ENCODE results near the gene CCDC12.
A peak's percentile ranks its signal among the peaks of the same experiment; 100 is the strongest.

The CCDC12 gene

GRCh38 chr3:46926871-46927717 lies 49.5 kb downstream of the CCDC12 start:
- DNase-seq (ENCODE audit: low read depth), result no peak
- no peak for TF ChIP-seq CTCF (conservative IDR thresholded peaks at IDR 0.05; ENCODE audit: low read depth, low read length)
- H3K4me3 ChIP-seq (ENCODE audit: low read depth, low read length), result no peak overlapping the region

GRCh38 chr3:46926447-46926846 lies 50.1 kb downstream of the CCDC12 start:
- no peak for DNase-seq (ENCODE audit: low read depth)
- no peak overlapping the region for H3K4me3 ChIP-seq (ENCODE audit: low read depth, low read length)
- no peak for TF ChIP-seq CTCF (conservative IDR thresholded peaks at IDR 0.05; ENCODE audit: low read depth, low read length)

- no peak for TF ChIP-seq CTCF (conservative IDR thresholded peaks at IDR 0.05; ENCODE audit: low read depth, low read length)
- no peak overlapping the region for H3K4me3 ChIP-seq (ENCODE audit: low read depth, low read length)
- peak; percentile 88 for DNase-seq (ENCODE audit: low read depth)
Observed at GRCh38 chr3:46926039-46926438, 50.5 kb downstream of the CCDC12 start.

- no peak for TF ChIP-seq CTCF (conservative IDR thresholded peaks at IDR 0.05; ENCODE audit: low read depth, low read length)
- H3K4me3 ChIP-seq (ENCODE audit: low read depth, low read length), result no peak overlapping the region
- no peak for DNase-seq (ENCODE audit: low read depth)
Observed at GRCh38 chr3:46925585-46925934, 51.0 kb downstream of the CCDC12 start.

- no peak for TF ChIP-seq CTCF (conservative IDR thresholded peaks at IDR 0.05; ENCODE audit: low read depth, low read length)
- H3K4me3 ChIP-seq (ENCODE audit: low read depth, low read length), result no peak overlapping the region
- DNase-seq (ENCODE audit: low read depth), result no peak
Observed at GRCh38 chr3:46924921-46925584, 51.5 kb downstream of the CCDC12 start.

- DNase-seq (ENCODE audit: low read depth), result peak; percentile 48
- peak; percentile 79 for TF ChIP-seq CTCF (conservative IDR thresholded peaks at IDR 0.05; ENCODE audit: low read depth, low read length)
- no peak overlapping the region for H3K4me3 ChIP-seq (ENCODE audit: low read depth, low read length)
Observed at GRCh38 chr3:46923559-46924350, 52.8 kb downstream of the CCDC12 start.

Data from choroid plexus epithelial cell (primary cell).